ENCODE results near the gene PACRGL. TPM values are rescaled to one million over a fixed set of nuclear protein-coding genes. Genes with fewer than 3 reads are reported as not detected.
"Not testable (repeated sequence)": the region's sequence is repeated elsewhere in the genome, so short reads cannot be mapped to it uniquely, and the experiment has no call there.

The PACRGL gene
- total and polyA plus RNA-seq, 12 donors: 4.2 to 11.3 (median 10.6) TPM

DNA sequence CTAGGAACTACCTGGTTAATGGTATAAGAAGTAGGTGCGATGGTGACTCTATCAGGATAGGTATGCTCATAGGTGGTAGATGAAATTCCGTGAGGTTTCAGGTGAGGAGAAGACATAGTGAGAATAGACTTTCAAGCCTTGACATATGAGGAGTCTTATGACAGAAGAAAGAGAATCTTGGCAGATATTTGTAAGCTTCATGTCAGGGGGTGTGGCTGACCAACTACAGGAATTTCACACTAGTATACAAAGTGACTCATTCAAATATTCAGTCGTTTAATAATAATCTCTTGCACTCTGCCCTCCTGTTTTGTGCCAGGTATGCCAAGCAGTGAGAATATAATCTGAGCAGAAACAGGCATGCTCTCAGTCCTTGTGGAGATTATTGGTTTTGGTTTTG lies 22.8 kb downstream of the PACRGL start:
- intact Hi-C loops (cut with DNase I): no loop called here
- Histone ChIP-seq H3K9me3 (peaks cover 0 to 41% (median 7%) of the 10 kb centered on the region in 11 donors), H3K36me3 (peaks cover 0 to 97% (median 48%) of the 10 kb centered on the region in 9 donors), H3K27ac (no peak overlapping the region), H3K4me1 (no peaks in the 10 kb centered on the region), H3K4me3 (no peak overlapping the region), H3K27me3 (no peaks in the 10 kb centered on the region)
- WGBS, 2 donors: 74 to 76% methylated on average over 3 of the region's 3 CpGs
- no peak for DNase-seq
- no peak for ATAC-seq
- TF ChIP-seq, protein P1, sequence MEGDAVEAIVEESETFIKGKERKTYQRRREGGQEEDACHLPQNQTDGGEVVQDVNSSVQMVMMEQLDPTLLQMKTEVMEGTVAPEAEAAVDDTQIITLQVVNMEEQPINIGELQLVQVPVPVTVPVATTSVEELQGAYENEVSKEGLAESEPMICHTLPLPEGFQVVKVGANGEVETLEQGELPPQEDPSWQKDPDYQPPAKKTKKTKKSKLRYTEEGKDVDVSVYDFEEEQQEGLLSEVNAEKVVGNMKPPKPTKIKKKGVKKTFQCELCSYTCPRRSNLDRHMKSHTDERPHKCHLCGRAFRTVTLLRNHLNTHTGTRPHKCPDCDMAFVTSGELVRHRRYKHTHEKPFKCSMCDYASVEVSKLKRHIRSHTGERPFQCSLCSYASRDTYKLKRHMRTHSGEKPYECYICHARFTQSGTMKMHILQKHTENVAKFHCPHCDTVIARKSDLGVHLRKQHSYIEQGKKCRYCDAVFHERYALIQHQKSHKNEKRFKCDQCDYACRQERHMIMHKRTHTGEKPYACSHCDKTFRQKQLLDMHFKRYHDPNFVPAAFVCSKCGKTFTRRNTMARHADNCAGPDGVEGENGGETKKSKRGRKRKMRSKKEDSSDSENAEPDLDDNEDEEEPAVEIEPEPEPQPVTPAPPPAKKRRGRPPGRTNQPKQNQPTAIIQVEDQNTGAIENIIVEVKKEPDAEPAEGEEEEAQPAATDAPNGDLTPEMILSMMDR (IDR thresholded peaks at IDR 0.05): no peak

DNA sequence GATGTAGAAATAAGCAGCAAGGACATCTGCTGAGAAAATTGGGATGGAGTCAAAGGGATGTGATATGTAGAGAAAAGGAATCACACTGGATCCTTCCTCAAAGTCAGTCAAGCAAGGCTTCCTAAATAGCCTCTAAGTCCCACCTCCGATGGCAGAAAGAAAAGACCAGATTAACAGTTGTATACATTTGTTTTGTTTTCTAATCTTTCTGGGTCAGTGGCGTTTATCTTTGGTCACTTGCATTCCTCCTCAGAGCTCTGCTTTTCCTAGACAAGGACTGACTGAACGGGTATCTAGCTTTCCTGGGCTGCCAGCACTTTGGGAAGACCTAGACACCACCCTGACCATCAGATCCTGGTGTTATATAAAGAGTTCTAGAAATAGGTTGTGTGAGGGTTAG lies 23.2 kb downstream of the PACRGL start:
- 76 to 85% methylated on average over 3 of the region's 3 CpGs for WGBS, 2 donors
- Histone ChIP-seq H3K27me3 (no peaks in the 10 kb centered on the region), H3K4me3 (no peak overlapping the region), H3K36me3 (peaks cover 0 to 97% (median 52%) of the 10 kb centered on the region in 9 donors), H3K27ac (no peak overlapping the region), H3K4me1 (no peaks in the 10 kb centered on the region), H3K9me3 (peaks cover 0 to 39% (median 7%) of the 10 kb centered on the region in 11 donors)
- DNase-seq (no peak), ATAC-seq (no peak)
- intact Hi-C loops (cut with DNase I): no loop called here
- TF ChIP-seq, protein P1 (IDR thresholded peaks at IDR 0.05): no peak

DNA sequence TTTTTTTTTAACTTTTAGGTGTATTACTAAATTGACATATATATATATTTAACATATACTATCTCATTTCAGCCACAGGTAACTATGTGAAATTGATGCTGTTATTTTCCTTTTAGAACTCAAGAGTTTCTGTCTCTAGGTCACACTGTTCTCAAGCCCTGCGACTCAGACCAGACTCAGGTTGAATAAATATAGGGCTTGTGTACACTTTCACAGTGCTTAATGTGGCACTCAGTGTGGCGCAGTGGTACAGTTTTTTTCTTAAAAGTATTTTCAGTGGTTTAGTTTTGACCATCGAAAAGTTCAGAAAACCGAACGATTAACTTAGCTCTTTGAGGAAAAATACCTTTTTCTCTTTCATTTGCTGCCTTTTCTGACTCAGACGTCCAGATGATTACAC lies 24.7 kb downstream of the PACRGL start:
- no peak for DNase-seq
- Histone ChIP-seq H3K36me3 (peaks cover 0 to 100% (median 49%) of the 10 kb centered on the region in 9 donors), H3K9me3 (peaks cover 0 to 29% (median 7%) of the 10 kb centered on the region in 11 donors), H3K27me3 (no peaks in the 10 kb centered on the region), H3K27ac (no peak overlapping the region), H3K4me3 (no peak overlapping the region), H3K4me1 (no peaks in the 10 kb centered on the region)
- no peak for ATAC-seq
- intact Hi-C loops (cut with DNase I): no loop called here
- WGBS, 2 donors: 79 to 96% methylated on average over 6 of the region's 6 CpGs
- TF ChIP-seq, protein P1 (IDR thresholded peaks at IDR 0.05): no peak

DNA sequence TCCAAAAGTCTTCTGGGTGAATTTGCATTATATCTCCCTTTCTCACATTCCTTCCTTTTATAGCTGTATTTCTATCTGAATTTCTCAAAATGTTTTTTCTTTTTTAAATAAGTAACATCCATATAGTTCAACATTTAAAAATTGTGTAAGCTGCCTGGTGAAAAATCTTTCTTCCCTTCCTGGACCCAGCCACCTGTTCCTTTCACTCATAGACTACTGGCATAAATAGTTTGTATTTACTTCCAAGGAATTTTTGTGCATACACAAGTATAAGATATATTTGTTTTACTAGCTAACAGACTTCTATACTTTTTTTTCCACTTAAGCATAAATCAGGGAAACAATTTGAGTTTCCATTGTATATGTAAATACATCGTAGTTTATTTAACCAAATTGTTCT lies 35.7 kb downstream of the PACRGL start:
- intact Hi-C loops (cut with DNase I): no loop called here
- H3K4me1 ChIP-seq: no peaks in the 10 kb centered on the region
- no peaks in the 10 kb centered on the region for H3K27me3 ChIP-seq
- ATAC-seq (no peak), DNase-seq (no peak)
- H3K4me3 ChIP-seq: no peak overlapping the region
- H3K27ac ChIP-seq: no peak overlapping the region
- WGBS, 2 donors: 94 to 99% methylated on average over 1 of the region's 1 CpG
- peaks cover 0 to 50% (median 0%) of the 10 kb centered on the region in 11 donors for H3K9me3 ChIP-seq
- peaks cover 0 to 84% (median 28%) of the 10 kb centered on the region in 9 donors for H3K36me3 ChIP-seq
- TF ChIP-seq, protein P1 (IDR thresholded peaks at IDR 0.05): no peak

DNA sequence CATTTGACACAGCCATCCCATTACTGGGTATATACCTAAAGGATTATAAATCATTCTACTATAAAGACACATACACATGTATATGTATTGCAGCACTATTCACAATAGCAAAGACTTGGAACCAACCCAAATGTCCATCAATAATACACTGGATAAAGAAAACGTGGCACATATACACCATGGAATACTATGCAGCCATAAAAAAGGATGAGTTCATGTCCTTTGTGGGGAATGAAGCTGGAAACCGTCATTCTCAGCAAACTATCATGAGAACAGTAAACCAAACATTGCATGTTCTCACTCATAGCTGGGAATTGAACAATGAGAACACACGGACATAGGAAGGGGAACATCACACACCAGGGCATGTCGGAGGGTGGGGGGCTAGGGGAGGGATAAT lies 45.7 kb downstream of the PACRGL start:
- intact Hi-C loops (cut with DNase I): loop anchor here in 1 of 10 donors (10.0 kb wide), 1 partner anchor 731 kb away; no protein-coding TSS in a partner anchor

More for the DNA sequence above, 45.7 kb downstream of the PACRGL start:
- ATAC-seq, H3K27me3 ChIP-seq, H3K36me3 ChIP-seq, H3K27ac ChIP-seq, H3K4me1 ChIP-seq, H3K4me3 ChIP-seq, DNase-seq: not testable (repeated sequence)
- WGBS, 2 donors: 92 to 94% methylated on average over 4 of the region's 4 CpGs
- peaks cover 0 to 47% (median 18%) of the 10 kb centered on the region in 11 donors for H3K9me3 ChIP-seq

Data from heart right ventricle (tissue), 16 donors.